ENCODE results near the gene ATP8A2.

Gene ATP8A2

GRCh38 chr13:25981060-25981459 is 609.3 kb downstream of the ATP8A2 start:
- no peak for DNase-seq

GRCh38 chr13:25982907-25983306 is 611.1 kb downstream of the ATP8A2 start:
- no peak for DNase-seq

- DNase-seq, result no peak
These were observed 616.2 kb downstream of the ATP8A2 start for GRCh38 chr13:25987987-25988386.

- DNase-seq, result no peak
These were observed 616.9 kb downstream of the ATP8A2 start for GRCh38 chr13:25988661-25989060.

GRCh38 chr13:25990801-25991200 is 619.0 kb downstream of the ATP8A2 start:
- DNase-seq, result no peak

- no peak for DNase-seq
These were observed 620.3 kb downstream of the ATP8A2 start for GRCh38 chr13:25992076-25992475.

- DNase-seq, result no peak
These were observed 635.7 kb downstream of the ATP8A2 start for GRCh38 chr13:26007261-26008125.

- no peak for DNase-seq
These were observed 638.9 kb downstream of the ATP8A2 start for GRCh38 chr13:26010487-26011207.

- no peak for DNase-seq
These were observed 639.4 kb downstream of the ATP8A2 start for GRCh38 chr13:26011208-26011573.

- DNase-seq, result no peak
These were observed 640.4 kb downstream of the ATP8A2 start for GRCh38 chr13:26011996-26012821.

- DNase-seq, result no peak
These were observed 641.2 kb downstream of the ATP8A2 start for GRCh38 chr13:26012995-26013394.

- no peak for DNase-seq
These were observed 643.7 kb downstream of the ATP8A2 start for GRCh38 chr13:26015271-26016125.

- DNase-seq, result no peak
These were observed 644.4 kb downstream of the ATP8A2 start for GRCh38 chr13:26016189-26016588.

- DNase-seq, result no peak
These were observed 645.6 kb downstream of the ATP8A2 start for GRCh38 chr13:26017196-26017921.

- DNase-seq, result no peak
These were observed 646.3 kb downstream of the ATP8A2 start for GRCh38 chr13:26017932-26018665.

- no peak for DNase-seq
These were observed 647.5 kb downstream of the ATP8A2 start for GRCh38 chr13:26019251-26019650.

GRCh38 chr13:26019881-26020870 is 648.4 kb downstream of the ATP8A2 start:
- no peak for DNase-seq

GRCh38 chr13:26020891-26021290 is 649.1 kb downstream of the ATP8A2 start:
- no peak for DNase-seq

- DNase-seq, result no peak
These were observed 649.7 kb downstream of the ATP8A2 start for GRCh38 chr13:26021516-26021915.

GRCh38 chr13:26021956-26022355 is 650.2 kb downstream of the ATP8A2 start:
- DNase-seq, result no peak
